Measurements from ENCODE around the gene MCTP1. TPM values are rescaled to one million over a fixed set of nuclear protein-coding genes. Genes with fewer than 3 reads are reported as not detected.

MCTP1 gene
- total and polyA plus RNA-seq, 9 of the 15 experiments (the other 6 are each of a cell fraction or from before 2014, with no cell fraction given), result 0.04 to 0.93 (median 0.06) TPM; not detected in 4

DNA sequence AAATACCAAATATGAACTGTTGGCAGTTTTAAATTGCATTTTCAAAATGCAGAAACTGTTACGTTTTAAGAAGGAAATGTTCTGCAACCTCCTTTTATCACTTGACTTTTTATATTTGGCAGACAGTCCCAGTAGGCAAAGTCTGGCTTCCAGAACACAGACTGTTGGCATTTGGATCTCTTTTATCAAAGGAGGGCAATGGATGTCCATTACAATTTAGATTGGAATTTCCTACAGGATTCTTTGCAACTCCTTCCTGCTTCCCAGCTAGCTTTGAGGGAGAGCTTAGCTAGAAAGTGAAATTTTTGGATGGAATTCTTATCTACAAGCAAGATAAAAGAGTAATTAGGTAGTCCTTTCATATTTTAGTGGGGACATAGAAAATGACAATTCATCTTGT, 523.8 kb downstream of the MCTP1 start (continued):
- TF ChIP-seq, protein P1, sequence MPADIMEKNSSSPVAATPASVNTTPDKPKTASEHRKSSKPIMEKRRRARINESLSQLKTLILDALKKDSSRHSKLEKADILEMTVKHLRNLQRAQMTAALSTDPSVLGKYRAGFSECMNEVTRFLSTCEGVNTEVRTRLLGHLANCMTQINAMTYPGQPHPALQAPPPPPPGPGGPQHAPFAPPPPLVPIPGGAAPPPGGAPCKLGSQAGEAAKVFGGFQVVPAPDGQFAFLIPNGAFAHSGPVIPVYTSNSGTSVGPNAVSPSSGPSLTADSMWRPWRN (IDR thresholded peaks at IDR 0.05; ENCODE audit: low read depth), result no peak
- no peak for TF ChIP-seq ZKSCAN3 (CRISPR knock-in tag; IDR thresholded peaks at IDR 0.05)
- no peak for TF ChIP-seq SNRNP70 (optimal IDR thresholded peaks at IDR 0.05; ENCODE audit: low read depth, low read length)
- TF ChIP-seq, protein P2, sequence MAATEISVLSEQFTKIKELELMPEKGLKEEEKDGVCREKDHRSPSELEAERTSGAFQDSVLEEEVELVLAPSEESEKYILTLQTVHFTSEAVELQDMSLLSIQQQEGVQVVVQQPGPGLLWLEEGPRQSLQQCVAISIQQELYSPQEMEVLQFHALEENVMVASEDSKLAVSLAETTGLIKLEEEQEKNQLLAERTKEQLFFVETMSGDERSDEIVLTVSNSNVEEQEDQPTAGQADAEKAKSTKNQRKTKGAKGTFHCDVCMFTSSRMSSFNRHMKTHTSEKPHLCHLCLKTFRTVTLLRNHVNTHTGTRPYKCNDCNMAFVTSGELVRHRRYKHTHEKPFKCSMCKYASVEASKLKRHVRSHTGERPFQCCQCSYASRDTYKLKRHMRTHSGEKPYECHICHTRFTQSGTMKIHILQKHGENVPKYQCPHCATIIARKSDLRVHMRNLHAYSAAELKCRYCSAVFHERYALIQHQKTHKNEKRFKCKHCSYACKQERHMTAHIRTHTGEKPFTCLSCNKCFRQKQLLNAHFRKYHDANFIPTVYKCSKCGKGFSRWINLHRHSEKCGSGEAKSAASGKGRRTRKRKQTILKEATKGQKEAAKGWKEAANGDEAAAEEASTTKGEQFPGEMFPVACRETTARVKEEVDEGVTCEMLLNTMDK (IDR thresholded peaks at IDR 0.05; ENCODE audit: borderline replicate concordance, insufficient read depth, low read depth, low read length, poor library complexity, severe bottlenecking), result no peak
- no peak for TF ChIP-seq TOE1 (IDR thresholded peaks at IDR 0.05; ENCODE audit: borderline replicate concordance)
- no peak for TF ChIP-seq TOE1 (CRISPR knock-in tag; IDR thresholded peaks at IDR 0.05; ENCODE audit: borderline replicate concordance, low read depth)
- no peak for TF ChIP-seq PHF20 (IDR thresholded peaks at IDR 0.05; ENCODE audit: partially characterized antibody)
- TF ChIP-seq U2AF2 (optimal IDR thresholded peaks at IDR 0.05; ENCODE audit: low read depth, low read length), result no peak
- TF ChIP-seq MYBL2 (IDR thresholded peaks at IDR 0.05; ENCODE audit: low read depth), result no peak
- TF ChIP-seq MYBL2 (CRISPR knock-in tag; IDR thresholded peaks at IDR 0.05; ENCODE audit: borderline replicate concordance), result no peak
